K562 (cell line): ENCODE data around the gene TMEFF1. TPM values are rescaled to one million over a fixed set of nuclear protein-coding genes. Genes with fewer than 3 reads are reported as not detected.

Source experiments
- CHD7 ChIP-seq: fragments of 200-600 bp; sonication (generic); IDR thresholded peaks from one replicate; pipeline ENCODE4 v1.6.1; 2012; ENCODE audit warnings: mild to moderate bottlenecking, low read depth, low read length, inconsistent platforms
- NR4A1 ChIP-seq, 2 experiments: fragments of 250-450 bp in 1 of 2; fragments of 450-650 bp in 1 of 2; sonication (Bioruptor Pico) in 1 of 2; IDR thresholded peaks; 2 replicates each; pipeline versions ENCODE4 v1.4.0 to v1.6.1; 2016 to 2020; ENCODE audit warnings: mild to moderate bottlenecking in 2 of 2, missing compliant biosample characterization in 1 of 2, missing genetic modification characterization in 1 of 2, moderate library complexity in 1 of 2
- polyA plus RNA-seq, 8 experiments: library from polyadenylated mRNA; depleted of rRNA in 4 of 8; stranded (reverse) in 5 of 8; unstranded in 3 of 8; fragments of >200 nt; fragmentation: Nextera tagmentation in 2 of 8; fragmentation: Illumina TruSeq in 1 of 8; extraction: Ambion mirVana in 2 of 8; extraction: Trizol in 1 of 8; gene quantifications; 2 replicates each; pipeline versions ENCODE4 v1.2.1 to v1.2.3, GENCODE V29; 2011 to 2014; ENCODE audit warnings: inconsistent platforms in 1 of 8, missing spikeins in 1 of 8
- total RNA-seq, 7 experiments: library from RNA; depleted of rRNA in 6 of 7; stranded (reverse); fragments of >200 nt in 6 of 7; fragmentation: Illumina TruSeq in 2 of 7; extraction: Trizol in 2 of 7; gene quantifications; 2 replicates each; pipeline versions ENCODE4 v1.2.1 to v1.2.3, GENCODE V29; 2011 to 2021; ENCODE audit warnings: low replicate concordance in 1 of 7

TMEFF1 gene
- total and polyA plus RNA-seq, 9 of the 15 experiments (the other 6 are each of a cell fraction or from before 2014, with no cell fraction given), result 0.07 to 1.1 (median 0.28) TPM; not detected in 2

- TF ChIP-seq CHD7 (no peak), NR4A1 (CRISPR knock-in tag; IDR thresholded peaks at IDR 0.05) (no peak), NR4A1 (tag; IDR thresholded peaks at IDR 0.05) (no peak)
Observed at GRCh38 chr9:100457517-100457916, 15.4 kb upstream of the TMEFF1 start (continued).
